BJ (cell line): Measurements from ENCODE around the gene KANK2. TPM values are rescaled to one million over a fixed set of nuclear protein-coding genes. Genes with fewer than 3 reads are reported as not detected.

Experiments used
- CTCF ChIA-PET: fragments of 350-600 bp; formaldehyde crosslinking; extraction: SDS; loops from one replicate; lab custom pipeline; 2021; ENCODE audit warnings: antibody characterized with exemption, inconsistent platforms; lab: Yijun Ruan, JAX
- POLR2A ChIA-PET: fragments of 300-600 bp; sonication (Branson Sonifier 250); formaldehyde crosslinking; extraction: SDS; loops from one replicate; lab custom pipeline; 2021; ENCODE audit warnings: antibody characterized with exemption; lab: Charles Lee
- DNase-seq: peaks from one replicate; pipeline ENCODE4 v3.0.0-alpha.2; 2011; ENCODE audit warnings: low read depth
- H3K27me3 ChIP-seq: 2 replicates; pipeline ENCODE4 v1.6.0; 2011; ENCODE audit warnings: low read length; ENCODE audit not compliant: control insufficient read depth, insufficient read depth
- H3K36me3 ChIP-seq: 2 replicates; pipeline ENCODE4 v1.5.1; 2011; ENCODE audit warnings: low read length; ENCODE audit not compliant: control insufficient read depth, insufficient read depth
- H3K4me3 ChIP-seq: 2 replicates; pipeline ENCODE4 v1.5.1; 2011; ENCODE audit warnings: low read depth, mild to moderate bottlenecking, control low read depth, low read length
- polyA plus RNA-seq: library from polyadenylated mRNA; depleted of rRNA; stranded (reverse); fragments of >200 nt; gene quantifications from 2 replicates; pipeline ENCODE4 v1.2.3, GENCODE V29; 2011
- TF ChIP-seq, protein P1 (sequence below): IDR thresholded peaks from 2 replicates; pipeline ENCODE4 v1.5.1; 2011; ENCODE audit warnings: low read depth, mild to moderate bottlenecking, control low read depth, inconsistent platforms, low read length, moderate library complexity; ENCODE audit not compliant: insufficient read depth

Gene KANK2
- polyA plus RNA-seq, 1 experiment = 176 TPM

DNA sequence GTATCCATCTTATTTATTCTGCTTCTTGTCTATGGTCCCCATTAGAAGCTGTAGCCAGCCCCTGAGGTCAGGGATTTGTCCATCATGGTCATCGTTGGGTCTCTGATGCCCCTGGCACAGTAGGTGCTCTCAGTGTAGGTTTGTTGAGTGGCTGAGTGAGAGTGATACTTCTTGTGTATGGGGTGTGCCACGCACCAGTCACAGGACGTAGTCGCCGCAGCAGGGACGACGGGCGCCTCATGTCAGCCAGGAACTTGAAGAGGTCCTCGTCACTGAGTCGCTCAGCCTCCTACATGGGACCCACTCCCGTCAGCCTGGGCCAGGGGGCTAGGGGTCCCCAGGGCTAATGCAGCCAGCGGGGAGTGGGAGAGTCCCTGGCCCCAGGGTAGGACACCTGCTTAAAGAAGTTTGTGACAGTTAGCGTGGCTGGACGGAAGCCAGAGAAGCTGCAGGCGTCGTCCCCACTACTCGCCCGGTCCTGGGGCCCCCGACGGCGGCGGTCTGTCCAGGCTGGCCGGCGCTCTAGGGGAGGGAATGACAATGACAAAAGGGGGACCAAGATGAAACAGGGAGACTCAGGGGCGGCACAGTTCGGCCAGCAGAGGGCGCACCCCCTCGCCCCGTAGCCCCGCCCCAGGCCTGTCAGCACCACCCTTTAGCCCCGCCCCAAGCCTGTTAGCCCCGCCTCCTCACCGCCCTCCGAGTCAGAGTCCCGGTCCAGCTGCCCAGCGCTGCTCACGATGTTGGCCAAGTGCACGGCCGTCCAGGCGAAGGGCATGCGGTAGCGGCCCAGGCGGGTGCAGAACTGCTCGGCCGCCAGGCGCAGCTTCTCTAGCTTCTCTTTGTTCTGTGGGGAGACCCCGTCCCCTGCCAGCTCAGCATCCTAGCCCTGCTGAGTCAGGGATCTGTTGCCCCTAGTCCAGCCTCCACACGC lies 45.8 kb upstream of the KANK2 start:
- H3K36me3 ChIP-seq = peaks cover 13% of the 10 kb centered on the region
- no peaks in the 10 kb centered on the region for H3K27me3 ChIP-seq
- H3K4me3 ChIP-seq = no peak overlapping the region
- ChIA-PET CTCF (interaction anchor here (0.5 to 2.9 kb wide), 17 partner anchors 9 to 302 kb away, joined by 3 to 26 read pairs (median 4); partner anchors contain the start of gene DOCK6), POLR2A (no interaction called here)
- DNase-seq = no peak
- TF ChIP-seq, protein P1, sequence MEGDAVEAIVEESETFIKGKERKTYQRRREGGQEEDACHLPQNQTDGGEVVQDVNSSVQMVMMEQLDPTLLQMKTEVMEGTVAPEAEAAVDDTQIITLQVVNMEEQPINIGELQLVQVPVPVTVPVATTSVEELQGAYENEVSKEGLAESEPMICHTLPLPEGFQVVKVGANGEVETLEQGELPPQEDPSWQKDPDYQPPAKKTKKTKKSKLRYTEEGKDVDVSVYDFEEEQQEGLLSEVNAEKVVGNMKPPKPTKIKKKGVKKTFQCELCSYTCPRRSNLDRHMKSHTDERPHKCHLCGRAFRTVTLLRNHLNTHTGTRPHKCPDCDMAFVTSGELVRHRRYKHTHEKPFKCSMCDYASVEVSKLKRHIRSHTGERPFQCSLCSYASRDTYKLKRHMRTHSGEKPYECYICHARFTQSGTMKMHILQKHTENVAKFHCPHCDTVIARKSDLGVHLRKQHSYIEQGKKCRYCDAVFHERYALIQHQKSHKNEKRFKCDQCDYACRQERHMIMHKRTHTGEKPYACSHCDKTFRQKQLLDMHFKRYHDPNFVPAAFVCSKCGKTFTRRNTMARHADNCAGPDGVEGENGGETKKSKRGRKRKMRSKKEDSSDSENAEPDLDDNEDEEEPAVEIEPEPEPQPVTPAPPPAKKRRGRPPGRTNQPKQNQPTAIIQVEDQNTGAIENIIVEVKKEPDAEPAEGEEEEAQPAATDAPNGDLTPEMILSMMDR = peak; percentile 88

DNA sequence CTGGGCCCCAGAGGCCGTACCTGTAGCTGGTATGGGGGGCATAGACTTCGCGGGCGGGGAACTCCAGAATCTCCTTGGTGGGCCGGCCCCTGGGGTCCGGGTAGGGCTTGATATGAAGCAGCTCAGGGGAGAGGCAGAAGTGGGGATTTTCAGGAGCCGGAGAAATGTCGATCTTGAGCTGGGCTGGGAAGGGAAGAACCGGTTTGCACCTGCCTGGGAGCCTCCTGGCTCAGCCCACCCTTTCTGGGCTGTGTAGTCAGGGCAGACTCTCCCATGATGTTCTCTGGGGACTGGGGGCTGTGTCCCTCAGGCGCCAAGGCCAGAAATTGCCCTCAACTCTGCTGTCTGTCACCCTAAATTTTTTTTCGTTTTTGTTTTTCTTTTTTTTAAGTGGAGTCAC lies 44.7 kb upstream of the KANK2 start:
- CTCF ChIA-PET = interaction anchor here (1.0 to 2.9 kb wide), 6 partner anchors 11 to 206 kb away, joined by 3 to 26 read pairs (median 16); partner anchors contain the start of gene DOCK6
- no peak for DNase-seq
- H3K36me3 ChIP-seq = peaks cover 12% of the 10 kb centered on the region
- TF ChIP-seq, protein P1 = no peak
- no peak overlapping the region for H3K4me3 ChIP-seq
- POLR2A ChIA-PET = no interaction called here
- no peaks in the 10 kb centered on the region for H3K27me3 ChIP-seq

DNA sequence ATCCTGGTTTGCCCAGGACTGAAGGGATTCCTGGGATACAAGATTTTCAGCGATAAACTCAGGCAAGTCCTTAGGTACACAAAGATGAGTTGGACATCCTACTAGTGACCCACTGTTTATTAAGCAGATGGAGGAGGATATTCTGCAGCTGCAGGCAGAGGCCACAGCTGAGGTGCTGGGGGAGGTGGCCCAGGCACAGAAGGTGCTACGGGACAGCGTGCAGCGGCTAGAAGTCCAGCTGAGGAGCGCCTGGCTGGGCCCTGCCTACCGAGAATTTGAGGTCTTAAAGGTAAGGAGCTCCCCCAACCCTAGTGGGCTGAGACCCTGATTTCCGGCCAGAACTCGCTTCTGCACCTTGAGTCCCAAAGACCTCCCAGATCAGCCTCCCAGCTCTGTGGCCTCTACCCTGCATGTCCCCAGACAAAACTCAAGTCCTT lies 42.7 kb upstream of the KANK2 start:
- TF ChIP-seq, protein P1 = no peak
- H3K4me3 ChIP-seq = no peak overlapping the region
- ChIA-PET POLR2A (no interaction called here), CTCF (interaction anchor here (1.1 kb wide), 1 partner anchor 242 kb away, joined by 3 read pairs; no protein-coding TSS in a partner anchor)
- no peaks in the 10 kb centered on the region for H3K27me3 ChIP-seq
- peaks cover 10% of the 10 kb centered on the region for H3K36me3 ChIP-seq
- no peak for DNase-seq

GRCh38 chr19:11239377-11240000 lies 42.1 kb upstream of the KANK2 start, which contains the start of gene ANGPTL8:
Gene ANGPTL8 (plus strand): TSS chr19:11239619. CDS start chr19:11239638, 19 bp downstream.
- no peaks in the 10 kb centered on the region for H3K27me3 ChIP-seq
- ChIA-PET CTCF (interaction anchor here (1.1 kb wide), 1 partner anchor 243 kb away, joined by 3 read pairs; no protein-coding TSS in a partner anchor), POLR2A (no interaction called here)
- H3K4me3 ChIP-seq = no peak within 1 kb of the TSS
- TF ChIP-seq, protein P1 = no peak
- peaks cover 10% of the 10 kb centered on the region for H3K36me3 ChIP-seq
- DNase-seq = no peak

DNA sequence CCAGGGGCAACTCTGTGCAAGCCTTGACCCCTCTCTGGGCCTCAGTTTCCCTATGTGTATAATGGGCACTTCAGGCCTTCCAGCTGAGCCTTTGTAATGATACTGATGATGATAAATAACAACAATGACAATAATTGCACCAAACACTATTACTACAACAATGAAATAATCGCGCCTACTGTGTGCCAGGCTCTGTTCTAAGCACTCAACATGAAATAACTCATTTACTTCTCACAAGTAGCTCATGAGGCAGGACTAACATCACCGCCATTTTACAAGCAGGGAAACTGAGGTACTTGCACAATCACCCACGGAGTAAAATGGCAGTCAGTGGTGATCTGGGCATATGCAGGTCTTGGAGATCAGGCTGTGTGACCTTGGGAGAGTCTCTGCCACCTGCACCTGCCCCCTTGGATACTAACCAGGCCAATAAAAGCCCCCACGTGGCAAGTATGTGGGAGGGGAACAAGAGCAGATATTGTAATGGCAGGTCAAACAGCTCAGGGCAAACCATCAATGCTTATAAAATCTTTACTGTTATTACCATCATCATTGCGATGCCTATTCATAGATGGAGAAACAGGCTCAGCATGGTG lies 41.5 kb upstream of the KANK2 start:
- TF ChIP-seq, protein P1 = no peak
- Histone ChIP-seq H3K4me3 (no peak overlapping the region), H3K36me3 (peaks cover 10% of the 10 kb centered on the region), H3K27me3 (no peaks in the 10 kb centered on the region)
- CTCF ChIA-PET = no interaction called here
- POLR2A ChIA-PET = no interaction called here
- no peak for DNase-seq
